Spleen (tissue), 11 donors: ENCODE results near the gene SH2D2A. TPM values are rescaled to one million over a fixed set of nuclear protein-coding genes. Genes with fewer than 3 reads are reported as not detected.

Source experiments
- DNase-seq: peaks from one replicate; pipeline ENCODE4 v3.0.0-alpha.2; 2020
- H3K27ac ChIP-seq, 8 donors: fragments of 200-600 bp; sonication (generic) in 7 of 8; 1 replicate in 4 of 8; 2 replicates in 4 of 8; pipeline versions ENCODE4 v1.5.0 to v1.8.0; 2016 to 2021; ENCODE audit warnings: inconsistent platforms in 4 of 8, mild to moderate bottlenecking in 4 of 8, moderate library complexity in 1 of 8
- H3K27me3 ChIP-seq, 7 donors: fragments of 200-600 bp; sonication (generic) in 6 of 7; replicated peaks in 1 of 7; 1 replicate in 4 of 7; 2 replicates in 3 of 7; pipeline versions ENCODE4 v1.5.0 to v1.8.0; 2016 to 2021; ENCODE audit warnings: inconsistent platforms in 3 of 7, mild to moderate bottlenecking in 1 of 7
- H3K36me3 ChIP-seq, 6 donors: fragments of 200-600 bp; sonication (generic) in 5 of 6; 1 replicate in 4 of 6; 2 replicates in 2 of 6; pipeline versions ENCODE4 v1.5.0 to v1.8.0; 2016 to 2021; ENCODE audit warnings: inconsistent platforms in 2 of 6
- H3K4me1 ChIP-seq, 6 donors: fragments of 200-600 bp; sonication (generic) in 5 of 6; 1 replicate in 3 of 6; 2 replicates in 3 of 6; pipeline versions ENCODE4 v1.5.0 to v1.8.0; 2016 to 2021; ENCODE audit warnings: inconsistent platforms in 3 of 6
- H3K4me3 ChIP-seq, 8 donors: fragments of 200-600 bp; sonication (generic) in 7 of 8; 1 replicate in 4 of 8; 2 replicates in 4 of 8; pipeline versions ENCODE4 v1.5.0 to v1.8.0; 2016 to 2021; ENCODE audit warnings: inconsistent platforms in 4 of 8, mild to moderate bottlenecking in 4 of 8, moderate library complexity in 2 of 8
- H3K9me3 ChIP-seq, 8 donors: fragments of 200-600 bp; sonication (generic) in 7 of 8; 1 replicate in 4 of 8; 2 replicates in 4 of 8; pipeline versions ENCODE4 v1.5.0 to v1.8.0; 2016 to 2021; ENCODE audit warnings: inconsistent platforms in 4 of 8
- CTCF ChIP-seq, 11 experiments: fragments of 200-600 bp in 7 of 11; fragments of 450-650 bp in 4 of 11; sonication (generic) in 4 of 11; IDR thresholded peaks in 8 of 11; conservative IDR thresholded peaks in 3 of 11; 1 replicate in 7 of 11; 2 replicates in 4 of 11; pipeline versions ENCODE4 v1.4.0 to v1.8.0; 2016 to 2021; ENCODE audit warnings: antibody characterized with exemption in 11 of 11, inconsistent platforms in 4 of 11, mild to moderate bottlenecking in 1 of 11
- POLR2A ChIP-seq, 3 donors: fragments of 450-650 bp; IDR thresholded peaks; one replicate each; pipeline ENCODE4 v1.5.1; 2017; ENCODE audit warnings: antibody characterized with exemption in 3 of 3, mild to moderate bottlenecking in 1 of 3
- POLR2AphosphoS5 ChIP-seq, 3 donors: sonication (generic); formaldehyde crosslinking; IDR thresholded peaks; one replicate each; pipeline ENCODE4 v1.5.1; 2017; ENCODE audit warnings: antibody characterized with exemption in 3 of 3
- WGBS, 5 donors: extraction: QIAGEN DNeasy Blood & Tissue Kit in 3 of 5; methylation state at CpG; one replicate each; pipeline versions ENCODE4 v1.1.5 to v1.1.7; 2013 to 2018; 5-methylcytosine and 5-hydroxymethylcytosine counted together
- intact Hi-C: fragments of 100-400 bp; cut with DNase I; formaldehyde crosslinking; loops from one replicate; pipeline ENCODE4 v1.15.0; 2023; ENCODE audit warnings: low total_unique reads
- polyA plus RNA-seq, 3 donors: library from polyadenylated mRNA; stranded (reverse); fragments of 200-250 nt; gene quantifications; one replicate each; pipeline ENCODE4 v1.2.1, GENCODE V29; 2013
- total RNA-seq, 7 donors: library from RNA; depleted of rRNA in 3 of 7; stranded (reverse); fragments of >200 nt in 3 of 7; fragmentation: NEBNext Ultra II Directional in 4 of 7; extraction: Animal tissue kit (Norgen Biotek cat#: 25700) in 4 of 7; gene quantifications; one replicate each; pipeline versions ENCODE4 v1.1.0 to v1.2.1, GENCODE V29; 2016 to 2021
- donor health status: healthy with polysubstance abuse.
- donor health status: DM: no; HTN: no; CAD: no; lungs with moderate emphysema.
- donor health status: DM: no; HTN: no; CAD: no.
- donor health status: Bipolar disorder and iron deficiency.
- donor health status: healthy.
- donor health status: DM: no; HTN: no; CAD: no.
- donor health status: DM: yes; HTN: yes; CAD: no.

SH2D2A gene
- total and polyA plus RNA-seq, 10 donors = 3.6 to 22.1 (median 12.4) TPM

GRCh38 chr1:156781585-156782186 is 35.0 kb downstream of the SH2D2A start:
- intact Hi-C loops = no loop called here
- no peak overlapping the region for H3K4me3 ChIP-seq
- H3K36me3 ChIP-seq = peaks cover 0 to 91% (median 31%) of the 10 kb centered on the region in 6 donors
- no peak for DNase-seq
- peaks cover 6 to 78% (median 29%) of the 10 kb centered on the region in 6 donors for H3K4me1 ChIP-seq
- TF ChIP-seq CTCF (IDR thresholded peaks at IDR 0.05 in 8 of 11, conservative IDR thresholded peaks at IDR 0.05 in 3 of 11) = no peak
- no peak for TF ChIP-seq POLR2AphosphoS5 (IDR thresholded peaks at IDR 0.05)
- TF ChIP-seq POLR2A (IDR thresholded peaks at IDR 0.05) = no peak
- no peaks in the 10 kb centered on the region for H3K27me3 ChIP-seq
- H3K27ac ChIP-seq = peak overlapping the region in 1 of 8 donors; percentile 14
- H3K9me3 ChIP-seq = no peaks in the 10 kb centered on the region

GRCh38 chr1:156777573-156777972 is 39.1 kb downstream of the SH2D2A start:
- H3K36me3 ChIP-seq = peaks cover 0 to 71% (median 5%) of the 10 kb centered on the region in 6 donors
- peaks cover 6 to 88% (median 51%) of the 10 kb centered on the region in 6 donors for H3K4me1 ChIP-seq
- 49 to 61% (median 58%) methylated on average over 1 of the region's 1 CpG for WGBS, 5 donors
- H3K27me3 ChIP-seq = no peaks in the 10 kb centered on the region
- no peaks in the 10 kb centered on the region for H3K9me3 ChIP-seq
- no peak for DNase-seq
- no peak overlapping the region for H3K27ac ChIP-seq
- no peak for TF ChIP-seq CTCF (IDR thresholded peaks at IDR 0.05 in 8 of 11, conservative IDR thresholded peaks at IDR 0.05 in 3 of 11)
- no peak for TF ChIP-seq POLR2A (IDR thresholded peaks at IDR 0.05)
- no peak for TF ChIP-seq POLR2AphosphoS5 (IDR thresholded peaks at IDR 0.05)
- H3K4me3 ChIP-seq = no peak overlapping the region
- intact Hi-C loops = no loop called here

- H3K4me1 ChIP-seq = peaks cover 6 to 89% (median 52%) of the 10 kb centered on the region in 6 donors
- intact Hi-C loops = no loop called here
- no peak overlapping the region for H3K4me3 ChIP-seq
- TF ChIP-seq POLR2AphosphoS5 (IDR thresholded peaks at IDR 0.05) (no peak), CTCF (IDR thresholded peaks at IDR 0.05 in 8 of 11, conservative IDR thresholded peaks at IDR 0.05 in 3 of 11) (no peak), POLR2A (IDR thresholded peaks at IDR 0.05) (no peak)
- H3K9me3 ChIP-seq = no peaks in the 10 kb centered on the region
- H3K36me3 ChIP-seq = peaks cover 0 to 71% (median 2%) of the 10 kb centered on the region in 6 donors
- no peaks in the 10 kb centered on the region for H3K27me3 ChIP-seq
- H3K27ac ChIP-seq = no peak overlapping the region
- no peak for DNase-seq
- 62 to 72% (median 63%) methylated on average over 4 of the region's 4 CpGs for WGBS, 5 donors
Measured at GRCh38 chr1:156776942-156777341, 39.7 kb downstream of the SH2D2A start.

- TF ChIP-seq CTCF (IDR thresholded peaks at IDR 0.05 in 8 of 11, conservative IDR thresholded peaks at IDR 0.05 in 3 of 11) = no peak
- no peak for TF ChIP-seq POLR2A (IDR thresholded peaks at IDR 0.05)
- TF ChIP-seq POLR2AphosphoS5 (IDR thresholded peaks at IDR 0.05) = no peak
- Histone ChIP-seq H3K36me3 (peaks cover 0 to 71% (median 1%) of the 10 kb centered on the region in 6 donors), H3K9me3 (no peaks in the 10 kb centered on the region), H3K4me1 (peaks cover 12 to 89% (median 52%) of the 10 kb centered on the region in 6 donors), H3K27me3 (no peaks in the 10 kb centered on the region), H3K4me3 (no peak overlapping the region), H3K27ac (no peak overlapping the region)
- DNase-seq = no peak
- intact Hi-C loops = no loop called here
- WGBS, 5 donors = 80 to 92% (median 83%) methylated on average over 5 of the region's 5 CpGs
Measured at GRCh38 chr1:156775799-156776198, 40.8 kb downstream of the SH2D2A start.
